ENCODE results near the gene PLEKHA3. TPM values are rescaled to one million over a fixed set of nuclear protein-coding genes. Genes with fewer than 3 reads are reported as not detected.

PLEKHA3 gene
- total and polyA plus RNA-seq, 2 experiments from 2014 or later = 8.8 to 15.2 TPM

GRCh38 chr2:178498137-178498536, 17.9 kb downstream of the PLEKHA3 start:
- Histone ChIP-seq H3K27ac (ENCODE audit: low read depth) (no peak overlapping the region), H3F3A (replicated peaks; ENCODE audit: low read depth) (no peaks in the 10 kb centered on the region), H3K4me3 (no peak overlapping the region), H3K9me2 (ENCODE audit: insufficient read depth) (no peaks in the 10 kb centered on the region), H3K79me2 (replicated peaks; ENCODE audit: insufficient read depth) (no peaks in the 10 kb centered on the region), H3K4me1 (ENCODE audit: insufficient read depth) (no peaks in the 10 kb centered on the region), H4K20me1 (replicated peaks; ENCODE audit: insufficient read depth) (no peaks in the 10 kb centered on the region), H3K36me3 (ENCODE audit: insufficient read depth) (peaks cover 12% of the 10 kb centered on the region), H3K4me2 (no peak overlapping the region), H3K27me3 (ENCODE audit: insufficient read depth) (no peaks in the 10 kb centered on the region), H2AFZ (no peak overlapping the region)
- Mint-ChIP-seq H3K4me1 (no peaks in the 10 kb centered on the region), H3K27ac (no peak overlapping the region), H3K36me3 (ENCODE audit: low read depth) (peaks cover 26% of the 10 kb centered on the region), H3K27me3 (ENCODE audit: insufficient read depth, low read depth, poor library complexity) (no peaks in the 10 kb centered on the region), H3K4me3 (no peak overlapping the region), H3K9me3 (no peaks in the 10 kb centered on the region)
- DNase-seq (ENCODE audit: low spot score) = no peak
- no peak for ATAC-seq
- TF ChIP-seq ETS1 (IDR thresholded peaks at IDR 0.05) = no peak
- TF ChIP-seq NANOG (IDR thresholded peaks at IDR 0.05; ENCODE audit: borderline replicate concordance) = no peak
- TF ChIP-seq REST (IDR thresholded peaks at IDR 0.05; ENCODE audit: unreplicated experiment) = no peak
- TF ChIP-seq JUNB (IDR thresholded peaks at IDR 0.05; ENCODE audit: unreplicated experiment) = no peak
- no peak for TF ChIP-seq CTCF (conservative IDR thresholded peaks at IDR 0.05; ENCODE audit: low read depth in 2 of 2)
- TF ChIP-seq ZNF114 (CRISPR knock-in tag; IDR thresholded peaks at IDR 0.05) = no peak
- TF ChIP-seq POLR2AphosphoS5 (IDR thresholded peaks at IDR 0.05; ENCODE audit: low read depth) = no peak
- TF ChIP-seq CREB1 (CRISPR knock-in tag; IDR thresholded peaks at IDR 0.05; ENCODE audit: low read depth) = no peak
- no peak for TF ChIP-seq STAT1 (IDR thresholded peaks at IDR 0.05; ENCODE audit: unreplicated experiment)
- TF ChIP-seq EZH2 (IDR thresholded peaks at IDR 0.05; ENCODE audit: low read depth, unreplicated experiment) = no peak
- TF ChIP-seq, protein P1, sequence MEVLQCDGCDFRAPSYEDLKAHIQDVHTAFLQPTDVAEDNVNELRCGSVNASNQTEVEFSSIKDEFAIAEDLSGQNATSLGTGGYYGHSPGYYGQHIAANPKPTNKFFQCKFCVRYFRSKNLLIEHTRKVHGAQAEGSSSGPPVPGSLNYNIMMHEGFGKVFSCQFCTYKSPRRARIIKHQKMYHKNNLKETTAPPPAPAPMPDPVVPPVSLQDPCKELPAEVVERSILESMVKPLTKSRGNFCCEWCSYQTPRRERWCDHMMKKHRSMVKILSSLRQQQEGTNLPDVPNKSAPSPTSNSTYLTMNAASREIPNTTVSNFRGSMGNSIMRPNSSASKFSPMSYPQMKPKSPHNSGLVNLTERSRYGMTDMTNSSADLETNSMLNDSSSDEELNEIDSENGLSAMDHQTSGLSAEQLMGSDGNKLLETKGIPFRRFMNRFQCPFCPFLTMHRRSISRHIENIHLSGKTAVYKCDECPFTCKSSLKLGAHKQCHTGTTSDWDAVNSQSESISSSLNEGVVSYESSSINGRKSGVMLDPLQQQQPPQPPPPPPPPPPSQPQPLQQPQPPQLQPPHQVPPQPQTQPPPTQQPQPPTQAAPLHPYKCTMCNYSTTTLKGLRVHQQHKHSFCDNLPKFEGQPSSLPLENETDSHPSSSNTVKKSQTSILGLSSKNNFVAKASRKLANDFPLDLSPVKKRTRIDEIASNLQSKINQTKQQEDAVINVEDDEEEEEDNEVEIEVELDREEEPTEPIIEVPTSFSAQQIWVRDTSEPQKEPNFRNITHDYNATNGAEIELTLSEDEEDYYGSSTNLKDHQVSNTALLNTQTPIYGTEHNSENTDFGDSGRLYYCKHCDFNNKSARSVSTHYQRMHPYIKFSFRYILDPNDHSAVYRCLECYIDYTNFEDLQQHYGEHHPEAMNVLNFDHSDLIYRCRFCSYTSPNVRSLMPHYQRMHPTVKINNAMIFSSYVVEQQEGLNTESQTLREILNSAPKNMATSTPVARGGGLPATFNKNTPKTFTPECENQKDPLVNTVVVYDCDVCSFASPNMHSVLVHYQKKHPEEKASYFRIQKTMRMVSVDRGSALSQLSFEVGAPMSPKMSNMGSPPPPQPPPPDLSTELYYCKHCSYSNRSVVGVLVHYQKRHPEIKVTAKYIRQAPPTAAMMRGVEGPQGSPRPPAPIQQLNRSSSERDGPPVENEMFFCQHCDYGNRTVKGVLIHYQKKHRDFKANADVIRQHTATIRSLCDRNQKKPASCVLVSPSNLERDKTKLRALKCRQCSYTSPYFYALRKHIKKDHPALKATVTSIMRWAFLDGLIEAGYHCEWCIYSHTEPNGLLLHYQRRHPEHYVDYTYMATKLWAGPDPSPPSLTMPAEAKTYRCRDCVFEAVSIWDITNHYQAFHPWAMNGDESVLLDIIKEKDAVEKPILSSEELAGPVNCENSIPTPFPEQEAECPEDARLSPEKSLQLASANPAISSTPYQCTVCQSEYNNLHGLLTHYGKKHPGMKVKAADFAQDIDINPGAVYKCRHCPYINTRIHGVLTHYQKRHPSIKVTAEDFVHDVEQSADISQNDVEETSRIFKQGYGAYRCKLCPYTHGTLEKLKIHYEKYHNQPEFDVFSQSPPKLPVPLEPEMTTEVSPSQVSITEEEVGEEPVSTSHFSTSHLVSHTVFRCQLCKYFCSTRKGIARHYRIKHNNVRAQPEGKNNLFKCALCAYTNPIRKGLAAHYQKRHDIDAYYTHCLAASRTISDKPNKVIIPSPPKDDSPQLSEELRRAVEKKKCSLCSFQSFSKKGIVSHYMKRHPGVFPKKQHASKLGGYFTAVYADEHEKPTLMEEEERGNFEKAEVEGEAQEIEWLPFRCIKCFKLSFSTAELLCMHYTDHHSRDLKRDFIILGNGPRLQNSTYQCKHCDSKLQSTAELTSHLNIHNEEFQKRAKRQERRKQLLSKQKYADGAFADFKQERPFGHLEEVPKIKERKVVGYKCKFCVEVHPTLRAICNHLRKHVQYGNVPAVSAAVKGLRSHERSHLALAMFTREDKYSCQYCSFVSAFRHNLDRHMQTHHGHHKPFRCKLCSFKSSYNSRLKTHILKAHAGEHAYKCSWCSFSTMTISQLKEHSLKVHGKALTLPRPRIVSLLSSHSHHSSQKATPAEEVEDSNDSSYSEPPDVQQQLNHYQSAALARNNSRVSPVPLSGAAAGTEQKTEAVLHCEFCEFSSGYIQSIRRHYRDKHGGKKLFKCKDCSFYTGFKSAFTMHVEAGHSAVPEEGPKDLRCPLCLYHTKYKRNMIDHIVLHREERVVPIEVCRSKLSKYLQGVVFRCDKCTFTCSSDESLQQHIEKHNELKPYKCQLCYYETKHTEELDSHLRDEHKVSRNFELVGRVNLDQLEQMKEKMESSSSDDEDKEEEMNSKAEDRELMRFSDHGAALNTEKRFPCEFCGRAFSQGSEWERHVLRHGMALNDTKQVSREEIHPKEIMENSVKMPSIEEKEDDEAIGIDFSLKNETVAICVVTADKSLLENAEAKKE (CRISPR knock-in tag; IDR thresholded peaks at IDR 0.05) = no peak
- TF ChIP-seq EZH2phosphoT487 (IDR thresholded peaks at IDR 0.05; ENCODE audit: unreplicated experiment) = no peak

Measured in GM23338 (cell line).